C4-2B (cell line): ENCODE measurements around the gene DIPK1A.

ENCODE experiments used
- ZFX ChIP-seq: fragments of 450-650 bp; IDR thresholded peaks from 2 replicates; pipeline ENCODE4 v1.6.1; 2017
- TF ChIP-seq, protein P1 (sequence below): fragments of 450-650 bp; conservative IDR thresholded peaks from 2 replicates; pipeline ENCODE4 v1.5.1; 2017; ENCODE audit warnings: mild to moderate bottlenecking

DNA sequence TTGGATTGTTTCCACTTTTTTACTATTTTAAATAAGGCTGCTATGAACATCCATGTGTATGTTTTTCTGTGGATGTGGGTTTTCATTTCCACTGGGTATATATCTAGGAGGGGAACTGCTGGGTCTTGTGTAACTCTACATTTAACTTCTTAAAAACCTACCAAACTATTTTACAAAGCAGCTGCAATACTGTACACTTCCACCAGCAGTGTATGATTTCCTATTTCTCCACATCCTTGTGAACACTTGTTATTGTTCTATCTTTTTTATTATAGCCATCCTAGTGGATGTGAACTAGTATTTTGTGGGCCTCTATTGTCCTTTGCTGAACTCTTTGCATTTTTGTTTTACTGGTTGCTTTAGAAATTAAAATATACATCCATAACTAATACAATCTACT is 33.4 kb downstream of the DIPK1A start:
- TF ChIP-seq, protein P1, sequence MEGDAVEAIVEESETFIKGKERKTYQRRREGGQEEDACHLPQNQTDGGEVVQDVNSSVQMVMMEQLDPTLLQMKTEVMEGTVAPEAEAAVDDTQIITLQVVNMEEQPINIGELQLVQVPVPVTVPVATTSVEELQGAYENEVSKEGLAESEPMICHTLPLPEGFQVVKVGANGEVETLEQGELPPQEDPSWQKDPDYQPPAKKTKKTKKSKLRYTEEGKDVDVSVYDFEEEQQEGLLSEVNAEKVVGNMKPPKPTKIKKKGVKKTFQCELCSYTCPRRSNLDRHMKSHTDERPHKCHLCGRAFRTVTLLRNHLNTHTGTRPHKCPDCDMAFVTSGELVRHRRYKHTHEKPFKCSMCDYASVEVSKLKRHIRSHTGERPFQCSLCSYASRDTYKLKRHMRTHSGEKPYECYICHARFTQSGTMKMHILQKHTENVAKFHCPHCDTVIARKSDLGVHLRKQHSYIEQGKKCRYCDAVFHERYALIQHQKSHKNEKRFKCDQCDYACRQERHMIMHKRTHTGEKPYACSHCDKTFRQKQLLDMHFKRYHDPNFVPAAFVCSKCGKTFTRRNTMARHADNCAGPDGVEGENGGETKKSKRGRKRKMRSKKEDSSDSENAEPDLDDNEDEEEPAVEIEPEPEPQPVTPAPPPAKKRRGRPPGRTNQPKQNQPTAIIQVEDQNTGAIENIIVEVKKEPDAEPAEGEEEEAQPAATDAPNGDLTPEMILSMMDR: no peak; the same call in 1 of the 2 replicates
- no peak for TF ChIP-seq ZFX
